Fibroblast of skin of left biceps (primary cell): ENCODE data around the gene BBS7.
A peak's percentile ranks its signal among the peaks of the same experiment; 100 is the strongest.

ENCODE experiments used
- DNase-seq, 2 experiments: peaks; one replicate each; pipeline ENCODE4 v3.0.0-alpha.2; 2013; ENCODE audit warnings: low read depth in 2 of 2

The BBS7 gene

GRCh38 chr4:121792966-121793365, 77.3 kb downstream of the BBS7 start:
- no peak for DNase-seq

- peak; percentile 62 to 66 for DNase-seq
These were observed 78.8 kb downstream of the BBS7 start for GRCh38 chr4:121791481-121791880.

GRCh38 chr4:121790976-121791375, 79.3 kb downstream of the BBS7 start:
- no peak for DNase-seq

GRCh38 chr4:121789960-121790829, 80.1 kb downstream of the BBS7 start:
- peak; percentile 71 to 76 for DNase-seq

- DNase-seq, result peak in 1 of 2 experiments; percentile 35
These were observed 80.8 kb downstream of the BBS7 start for GRCh38 chr4:121789455-121789854.

GRCh38 chr4:121788896-121789295, 81.4 kb downstream of the BBS7 start:
- DNase-seq, result no peak

- DNase-seq, result no peak
These were observed 84.1 kb downstream of the BBS7 start for GRCh38 chr4:121786221-121786620.

GRCh38 chr4:121785479-121785878, 84.8 kb downstream of the BBS7 start:
- DNase-seq, result no peak

GRCh38 chr4:121784975-121785374, 85.3 kb downstream of the BBS7 start:
- peak; percentile 95 to 97 for DNase-seq

- DNase-seq, result no peak
These were observed 85.9 kb downstream of the BBS7 start for GRCh38 chr4:121784401-121784800.

- no peak for DNase-seq
These were observed 87.1 kb downstream of the BBS7 start for GRCh38 chr4:121783210-121783609.

- DNase-seq, result peak in 1 of 2 experiments; percentile 35
These were observed 91.2 kb downstream of the BBS7 start for GRCh38 chr4:121778991-121779628.

GRCh38 chr4:121777625-121778024, 92.6 kb downstream of the BBS7 start:
- DNase-seq, result no peak

- DNase-seq, result no peak
These were observed 93.5 kb downstream of the BBS7 start for GRCh38 chr4:121776610-121777401.
